Fibroblast of lung (primary cell): Measurements from ENCODE around the gene AP2B1. TPM values are rescaled to one million over a fixed set of nuclear protein-coding genes. Genes with fewer than 3 reads are reported as not detected.

Source experiments
- DNase-seq, 2 donors: peaks; one replicate each; pipeline versions ENCODE4 v3.0.0 to v3.0.0-alpha.2; 2010; ENCODE audit warnings: low read depth in 2 of 2
- H2AFZ ChIP-seq: 2 replicates; pipeline ENCODE4 v1.5.1; 2012; ENCODE audit warnings: low read length, control low read depth, inconsistent platforms
- H3K27ac ChIP-seq: 2 replicates; pipeline ENCODE4 v1.5.1; 2011; ENCODE audit warnings: low read length, control low read depth; ENCODE audit not compliant: insufficient read depth
- H3K27me3 ChIP-seq: 2 replicates; pipeline ENCODE4 v1.5.1; 2011; ENCODE audit warnings: mild to moderate bottlenecking, low read length; ENCODE audit not compliant: control insufficient read depth, insufficient read depth
- H3K36me3 ChIP-seq: 2 replicates; pipeline ENCODE4 v1.5.1; 2011; ENCODE audit warnings: low read length; ENCODE audit not compliant: control insufficient read depth, insufficient read depth
- H3K4me1 ChIP-seq: 2 replicates; pipeline ENCODE4 v1.5.1; 2011; ENCODE audit warnings: low read length; ENCODE audit not compliant: control insufficient read depth, insufficient read depth; ENCODE audit errors: extremely low read depth
- H3K4me2 ChIP-seq: 2 replicates; pipeline ENCODE4 v1.5.1; 2011; ENCODE audit warnings: low read length, control low read depth; ENCODE audit not compliant: insufficient read depth; ENCODE audit errors: extremely low read depth
- H3K4me3 ChIP-seq, 4 experiments: fragments of 200-600 bp in 1 of 4; sonication (generic) in 1 of 4; replicated peaks in 1 of 4; 2 replicates each; pipeline ENCODE4 v1.5.1; 2011 to 2016; ENCODE audit warnings: low read length in 4 of 4, low read depth in 3 of 4, mild to moderate bottlenecking in 3 of 4, control low read depth in 2 of 4, inconsistent platforms in 1 of 4, mixed read lengths in 1 of 4; ENCODE audit not compliant: insufficient read depth in 1 of 4; ENCODE audit errors: control extremely low read depth in 1 of 4
- H3K79me2 ChIP-seq: 2 replicates; pipeline ENCODE4 v1.5.1; 2012; ENCODE audit warnings: mild to moderate bottlenecking, low read length, inconsistent platforms; ENCODE audit not compliant: control insufficient read depth, insufficient read depth
- H3K9ac ChIP-seq: 2 replicates; pipeline ENCODE4 v1.5.1; 2011; ENCODE audit warnings: mild to moderate bottlenecking, low read length, control low read depth; ENCODE audit not compliant: insufficient read depth
- H3K9me3 ChIP-seq: 2 replicates; pipeline ENCODE4 v1.5.1; 2012; ENCODE audit warnings: low read depth, low read length; ENCODE audit not compliant: control insufficient read depth, insufficient read depth
- H4K20me1 ChIP-seq: 2 replicates; pipeline ENCODE4 v1.5.1; 2011; ENCODE audit warnings: low read length; ENCODE audit not compliant: control insufficient read depth, insufficient read depth; ENCODE audit errors: extremely low read depth
- EZH2 ChIP-seq: IDR thresholded peaks from 2 replicates; pipeline ENCODE4 v1.5.1; 2012; ENCODE audit warnings: low read length, control low read depth, mild to moderate bottlenecking; ENCODE audit errors: missing control alignments
- polyA plus RNA-seq, 2 donors: library from polyadenylated mRNA; depleted of rRNA in 1 of 2; stranded (reverse) in 1 of 2; unstranded in 1 of 2; fragments of >200 nt; gene quantifications; 2 replicates each; pipeline ENCODE4 v1.2.1, GENCODE V29; 2011 to 2012; ENCODE audit warnings: missing spikeins in 1 of 2
- total RNA-seq: library from RNA; depleted of rRNA; stranded (reverse); fragments of >200 nt; gene quantifications from 2 replicates; pipeline ENCODE4 v1.2.1, GENCODE V29; 2014
- TF ChIP-seq, protein P1 (sequence below), 2 donors: IDR thresholded peaks in 1 of 2; conservative IDR thresholded peaks in 1 of 2; 1 replicate in 1 of 2; 2 replicates in 1 of 2; pipeline ENCODE4 v1.5.1; 2011 to 2012; ENCODE audit warnings: low read length in 2 of 2, control low read depth in 1 of 2, inconsistent platforms in 1 of 2, low read depth in 1 of 2, mild to moderate bottlenecking in 1 of 2

The AP2B1 gene
- total and polyA plus RNA-seq, 2 donors (not counting 1 experiment from before 2014, with no cell fraction given) = 109 to 236 TPM

DNA sequence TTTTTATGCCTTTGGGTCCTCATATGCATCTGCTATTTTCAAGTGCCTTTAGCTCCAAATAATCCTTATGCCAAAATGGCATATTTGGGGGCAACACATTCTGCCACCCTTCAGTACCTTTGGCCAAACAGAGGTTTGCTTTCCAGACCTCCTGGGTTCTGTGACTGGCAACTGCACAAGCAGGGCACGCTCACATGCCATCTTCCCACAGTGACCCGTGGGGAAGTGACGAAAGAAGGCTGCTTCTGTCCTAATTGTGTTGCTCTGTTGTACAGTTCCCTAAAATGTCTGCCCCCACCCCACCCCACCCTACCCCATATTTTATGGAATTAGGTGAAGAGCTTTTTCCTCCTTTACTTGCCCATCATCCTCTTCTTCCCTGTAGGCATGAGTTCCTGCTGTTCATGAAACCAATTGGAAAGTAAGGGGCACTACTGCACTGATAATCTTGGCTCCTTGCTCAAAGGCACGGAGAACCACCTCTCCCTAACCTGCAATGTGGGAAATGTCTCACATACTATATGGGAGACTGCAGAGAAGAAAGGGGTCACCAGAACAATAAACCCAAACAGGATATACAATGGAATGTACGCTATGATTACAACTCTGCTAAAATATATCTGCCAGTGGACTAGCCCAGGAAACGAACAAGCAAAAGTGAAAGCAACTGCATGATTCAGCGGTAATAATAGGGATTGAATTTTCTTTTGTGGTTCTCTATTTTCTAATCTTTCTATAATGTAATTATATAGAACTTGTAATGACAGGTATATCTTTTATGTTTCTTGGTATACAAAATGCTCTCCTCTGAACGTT lies 46.3 kb upstream of the AP2B1 start:
- H3K4me2 ChIP-seq = peak overlapping the region; percentile 95
- peak overlapping the region; percentile 96 for H2AFZ ChIP-seq
- peak overlapping the region; percentile 72 for H3K27ac ChIP-seq
- no peaks in the 10 kb centered on the region for H3K9me3 ChIP-seq
- H3K9ac ChIP-seq = peak overlapping the region; percentile 11
- peak overlapping the region; percentile 39 to 48 (median 44) for H3K4me3 ChIP-seq
- TF ChIP-seq, protein P1, sequence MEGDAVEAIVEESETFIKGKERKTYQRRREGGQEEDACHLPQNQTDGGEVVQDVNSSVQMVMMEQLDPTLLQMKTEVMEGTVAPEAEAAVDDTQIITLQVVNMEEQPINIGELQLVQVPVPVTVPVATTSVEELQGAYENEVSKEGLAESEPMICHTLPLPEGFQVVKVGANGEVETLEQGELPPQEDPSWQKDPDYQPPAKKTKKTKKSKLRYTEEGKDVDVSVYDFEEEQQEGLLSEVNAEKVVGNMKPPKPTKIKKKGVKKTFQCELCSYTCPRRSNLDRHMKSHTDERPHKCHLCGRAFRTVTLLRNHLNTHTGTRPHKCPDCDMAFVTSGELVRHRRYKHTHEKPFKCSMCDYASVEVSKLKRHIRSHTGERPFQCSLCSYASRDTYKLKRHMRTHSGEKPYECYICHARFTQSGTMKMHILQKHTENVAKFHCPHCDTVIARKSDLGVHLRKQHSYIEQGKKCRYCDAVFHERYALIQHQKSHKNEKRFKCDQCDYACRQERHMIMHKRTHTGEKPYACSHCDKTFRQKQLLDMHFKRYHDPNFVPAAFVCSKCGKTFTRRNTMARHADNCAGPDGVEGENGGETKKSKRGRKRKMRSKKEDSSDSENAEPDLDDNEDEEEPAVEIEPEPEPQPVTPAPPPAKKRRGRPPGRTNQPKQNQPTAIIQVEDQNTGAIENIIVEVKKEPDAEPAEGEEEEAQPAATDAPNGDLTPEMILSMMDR (conservative IDR thresholded peaks at IDR 0.05 in 1 of 2, IDR thresholded peaks at IDR 0.05 in 1 of 2; ENCODE audit: low read depth in 1 of 2, low read length in 2 of 2) = no peak
- TF ChIP-seq EZH2 = no peak
- no peaks in the 10 kb centered on the region for H4K20me1 ChIP-seq
- H3K27me3 ChIP-seq = no peaks in the 10 kb centered on the region
- DNase-seq = peak; percentile 15 to 59
- no peaks in the 10 kb centered on the region for H3K79me2 ChIP-seq
- H3K4me1 ChIP-seq = peaks cover 3% of the 10 kb centered on the region
- no peaks in the 10 kb centered on the region for H3K36me3 ChIP-seq

DNA sequence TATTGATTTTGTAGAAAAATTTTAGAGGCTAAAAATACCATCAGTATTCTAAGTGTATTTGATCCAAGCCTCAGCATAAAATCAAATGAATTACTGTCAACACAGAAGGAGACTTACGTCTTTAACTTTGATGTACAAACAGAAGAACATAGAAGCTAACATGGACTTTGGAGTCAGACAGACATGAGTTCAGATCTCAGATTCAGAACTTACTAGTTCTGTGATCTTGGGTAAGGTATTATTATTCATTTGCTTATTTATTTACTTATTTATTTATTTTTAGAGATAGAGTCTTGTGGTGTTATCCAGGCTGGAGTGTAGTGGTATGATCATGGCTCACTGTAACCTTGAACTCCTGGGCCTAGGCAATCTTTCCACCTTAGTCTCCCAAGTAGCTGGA lies 45.7 kb upstream of the AP2B1 start:
- H3K4me3 ChIP-seq = peak overlapping the region; percentile 39 to 48 (median 44)
- peaks cover 3% of the 10 kb centered on the region for H3K4me1 ChIP-seq
- no peaks in the 10 kb centered on the region for H3K9me3 ChIP-seq
- no peaks in the 10 kb centered on the region for H4K20me1 ChIP-seq
- H3K36me3 ChIP-seq = no peaks in the 10 kb centered on the region
- TF ChIP-seq EZH2 = no peak
- TF ChIP-seq, protein P1 (conservative IDR thresholded peaks at IDR 0.05 in 1 of 2, IDR thresholded peaks at IDR 0.05 in 1 of 2; ENCODE audit: low read depth in 1 of 2, low read length in 2 of 2) = no peak
- DNase-seq = no peak
- H3K79me2 ChIP-seq = no peaks in the 10 kb centered on the region
- H2AFZ ChIP-seq = peak overlapping the region; percentile 96
- H3K9ac ChIP-seq = peak overlapping the region; percentile 20
- no peaks in the 10 kb centered on the region for H3K27me3 ChIP-seq
- peak overlapping the region; percentile 95 for H3K4me2 ChIP-seq
- H3K27ac ChIP-seq = peak overlapping the region; percentile 72

DNA sequence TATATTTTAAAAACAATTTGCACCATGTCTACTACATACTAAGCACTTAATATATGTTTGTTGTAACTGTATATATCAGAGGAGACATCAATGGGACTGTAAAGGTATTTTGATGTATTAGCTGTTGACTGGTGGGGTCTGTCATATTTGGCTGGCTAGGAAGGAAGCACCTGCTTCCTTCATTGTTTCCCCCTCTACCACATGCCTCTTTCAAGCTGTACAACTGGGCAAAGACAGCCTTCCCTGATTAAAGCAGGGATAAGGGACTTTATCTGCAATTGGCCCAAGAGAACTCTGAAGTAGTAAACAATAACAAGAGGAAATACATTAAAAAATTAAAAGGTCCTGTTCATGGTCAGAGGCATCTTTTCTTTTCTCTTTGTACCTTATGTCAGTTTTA lies 44.1 kb upstream of the AP2B1 start:
- H4K20me1 ChIP-seq = no peaks in the 10 kb centered on the region
- TF ChIP-seq EZH2 = no peak
- TF ChIP-seq, protein P1 (conservative IDR thresholded peaks at IDR 0.05 in 1 of 2, IDR thresholded peaks at IDR 0.05 in 1 of 2; ENCODE audit: low read depth in 1 of 2, low read length in 2 of 2) = no peak
- no peaks in the 10 kb centered on the region for H3K79me2 ChIP-seq
- H3K4me1 ChIP-seq = peaks cover 3% of the 10 kb centered on the region
- H3K9ac ChIP-seq = no peak overlapping the region
- H3K27ac ChIP-seq = no peak overlapping the region
- H2AFZ ChIP-seq = no peak overlapping the region
- no peak overlapping the region for H3K4me3 ChIP-seq
- no peak overlapping the region for H3K4me2 ChIP-seq
- H3K9me3 ChIP-seq = no peaks in the 10 kb centered on the region
- no peak for DNase-seq
- H3K36me3 ChIP-seq = no peaks in the 10 kb centered on the region
- peaks cover 3% of the 10 kb centered on the region for H3K27me3 ChIP-seq
